Measurements from ENCODE around the gene TTC9B. TPM values are rescaled to one million over a fixed set of nuclear protein-coding genes. Genes with fewer than 3 reads are reported as not detected.

Gene TTC9B
- total and polyA plus RNA-seq, 2 donors (not counting 1 experiment from before 2014, with no cell fraction given) = not detected

GRCh38 chr19:40213882-40214570 lies 4.2 kb downstream of the TTC9B start:
- intact Hi-C loops (cut with micrococcal nuclease) = no loop called here
- Histone ChIP-seq H3K4me3 (ENCODE audit: control extremely low read depth in 1 of 5, extremely low read depth in 1 of 5, insufficient read depth in 1 of 5, low read depth in 2 of 5, low read length in 4 of 5) (no peak overlapping the region), H2AFZ (ENCODE audit: insufficient read depth, low read depth, low read length, poor library complexity, severe bottlenecking) (no peak overlapping the region), H3K9ac (ENCODE audit: low read length) (no peak overlapping the region), H3K4me1 (ENCODE audit: control insufficient read depth in 2 of 2, insufficient read depth in 2 of 2, low read length in 2 of 2) (peaks cover 9 to 23% of the 10 kb centered on the region in 2 donors), H3K36me3 (replicated peaks in 1 of 2; ENCODE audit: control extremely low read depth in 1 of 2, control insufficient read depth in 1 of 2, extremely low read depth in 1 of 2, insufficient read depth in 2 of 2, low read length in 1 of 2) (peaks cover 0 to 2% of the 10 kb centered on the region in 2 experiments), H3K79me2 (ENCODE audit: control insufficient read depth, insufficient read depth, low read length) (no peaks in the 10 kb centered on the region), H3K4me2 (replicated peaks; ENCODE audit: low read depth, low read length, poor library complexity, severe bottlenecking) (no peak overlapping the region), H3K27ac (ENCODE audit: low read length in 2 of 2) (no peak overlapping the region), H4K20me1 (ENCODE audit: control insufficient read depth, insufficient read depth, low read length, poor library complexity, severe bottlenecking) (no peaks in the 10 kb centered on the region), H3K27me3 (replicated peaks in 1 of 4; ENCODE audit: control extremely low read depth in 1 of 4, control insufficient read depth in 3 of 4, insufficient read depth in 4 of 4, low read length in 3 of 4) (peaks cover 0 to 26% (median 19%) of the 10 kb centered on the region in 4 experiments), H3K9me3 (ENCODE audit: control extremely low read depth in 1 of 3, control insufficient read depth in 2 of 3, insufficient read depth in 1 of 3, low read length in 2 of 3) (peaks cover 0 to 15% (median 0%) of the 10 kb centered on the region in 3 donors)
- no peaks in the 10 kb centered on the region for H3K9me3 Mint-ChIP-seq (ENCODE audit: insufficient read depth)
- H3K4me1 Mint-ChIP-seq = peaks cover 4% of the 10 kb centered on the region
- H3K4me3 Mint-ChIP-seq = no peak overlapping the region
- DNase-seq (no peak), ATAC-seq (ENCODE audit: low read depth) (no peak)
- H3K27ac Mint-ChIP-seq = no peak overlapping the region
- TF ChIP-seq CTCF (IDR thresholded peaks at IDR 0.05) (no peak), EZH2 (IDR thresholded peaks at IDR 0.05; ENCODE audit: borderline replicate concordance, insufficient read depth, low read depth, low read length, poor library complexity, severe bottlenecking) (no peak)
- ChIA-PET POLR2A (no interaction called here), CTCF (no interaction called here)
- WGBS (ENCODE audit: insufficient coverage) = 96% methylated on average over 25 of the region's 50 CpGs
- H3K27me3 Mint-ChIP-seq = peaks cover 18% of the 10 kb centered on the region

- no peak overlapping the region for H3K4me3 ChIP-seq (ENCODE audit: control extremely low read depth in 1 of 5, extremely low read depth in 1 of 5, insufficient read depth in 1 of 5, low read depth in 2 of 5, low read length in 4 of 5)
- peaks cover 4% of the 10 kb centered on the region for H3K4me1 Mint-ChIP-seq
- H4K20me1 ChIP-seq (ENCODE audit: control insufficient read depth, insufficient read depth, low read length, poor library complexity, severe bottlenecking) = no peaks in the 10 kb centered on the region
- peaks cover 0 to 15% (median 0%) of the 10 kb centered on the region in 3 donors for H3K9me3 ChIP-seq (ENCODE audit: control extremely low read depth in 1 of 3, control insufficient read depth in 2 of 3, insufficient read depth in 1 of 3, low read length in 2 of 3)
- no peaks in the 10 kb centered on the region for H3K9me3 Mint-ChIP-seq (ENCODE audit: insufficient read depth)
- H3K4me3 Mint-ChIP-seq = no peak overlapping the region
- ChIA-PET CTCF (no interaction called here), POLR2A (no interaction called here)
- peaks cover 9 to 22% of the 10 kb centered on the region in 2 donors for H3K4me1 ChIP-seq (ENCODE audit: control insufficient read depth in 2 of 2, insufficient read depth in 2 of 2, low read length in 2 of 2)
- peaks cover 11% of the 10 kb centered on the region for H3K27me3 Mint-ChIP-seq
- intact Hi-C loops (cut with micrococcal nuclease) = no loop called here
- H3K36me3 ChIP-seq (replicated peaks in 1 of 2; ENCODE audit: control extremely low read depth in 1 of 2, control insufficient read depth in 1 of 2, extremely low read depth in 1 of 2, insufficient read depth in 2 of 2, low read length in 1 of 2) = peaks cover 0 to 6% of the 10 kb centered on the region in 2 experiments
- DNase-seq (no peak), ATAC-seq (ENCODE audit: low read depth) (no peak)
- no peak overlapping the region for H3K27ac ChIP-seq (ENCODE audit: low read length in 2 of 2)
- H3K27ac Mint-ChIP-seq = no peak overlapping the region
- H3K79me2 ChIP-seq (ENCODE audit: control insufficient read depth, insufficient read depth, low read length) = no peaks in the 10 kb centered on the region
- TF ChIP-seq EZH2 (IDR thresholded peaks at IDR 0.05; ENCODE audit: borderline replicate concordance, insufficient read depth, low read depth, low read length, poor library complexity, severe bottlenecking) (no peak), CTCF (IDR thresholded peaks at IDR 0.05) (no peak)
- H3K9ac ChIP-seq (ENCODE audit: low read length) = no peak overlapping the region
- 96% methylated on average over 52 of the region's 53 CpGs for WGBS (ENCODE audit: insufficient coverage)
- H3K27me3 ChIP-seq (replicated peaks in 1 of 4; ENCODE audit: control extremely low read depth in 1 of 4, control insufficient read depth in 3 of 4, insufficient read depth in 4 of 4, low read length in 3 of 4) = peaks cover 0 to 21% (median 15%) of the 10 kb centered on the region in 4 experiments
- no peak overlapping the region for H2AFZ ChIP-seq (ENCODE audit: insufficient read depth, low read depth, low read length, poor library complexity, severe bottlenecking)
- H3K4me2 ChIP-seq (replicated peaks; ENCODE audit: low read depth, low read length, poor library complexity, severe bottlenecking) = no peak overlapping the region
Observed at GRCh38 chr19:40213251-40213829, 4.8 kb downstream of the TTC9B start.
